Measurements from ENCODE around the gene METTL9. TPM values are rescaled to one million over a fixed set of nuclear protein-coding genes. Genes with fewer than 3 reads are reported as not detected.
A peak's percentile ranks its signal among the peaks of the same experiment; 100 is the strongest.
"Not testable (repeated sequence)": the region's sequence is repeated elsewhere in the genome, so short reads cannot be mapped to it uniquely, and the experiment has no call there.

METTL9 gene
- total RNA-seq, 1 experiment from 2014 or later, result 67.6 TPM

DNA sequence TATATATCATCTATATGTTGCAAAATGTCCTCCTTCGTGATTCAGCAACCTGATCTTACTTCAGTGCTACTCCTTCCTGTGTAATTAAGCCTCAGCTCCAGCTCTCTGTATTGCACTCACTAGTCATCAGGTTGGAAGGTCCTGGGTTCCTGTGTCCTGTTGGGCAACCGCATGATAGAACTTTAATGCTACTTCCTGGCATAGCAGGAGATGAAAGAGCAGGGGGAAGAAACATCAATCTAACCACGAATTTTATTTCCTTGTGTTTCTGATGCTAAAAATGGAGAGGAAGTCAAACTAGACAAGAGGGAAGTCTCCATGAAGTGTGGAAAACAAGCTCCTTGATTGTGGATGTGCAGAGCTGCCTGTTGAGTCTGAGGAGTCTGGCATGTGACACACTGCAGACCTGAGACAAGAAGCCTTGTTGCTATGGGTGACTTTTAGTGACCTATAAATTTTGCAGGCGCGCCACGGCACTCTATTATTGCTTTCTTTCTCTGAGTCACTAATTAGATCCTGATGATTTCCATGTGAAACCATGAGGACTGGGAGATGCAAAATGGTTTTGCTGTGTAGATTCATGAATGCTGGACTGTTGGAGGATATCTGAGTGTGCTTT, 27.4 kb downstream of the METTL9 start:
- Mint-ChIP-seq H3K9me3 (ENCODE audit: unreplicated experiment) (no peaks in the 10 kb centered on the region), H3K27me3 (ENCODE audit: insufficient read depth, unreplicated experiment) (no peaks in the 10 kb centered on the region), H3K4me1 (ENCODE audit: insufficient read depth, unreplicated experiment) (peaks cover 11% of the 10 kb centered on the region), H3K4me3 (ENCODE audit: unreplicated experiment) (no peak overlapping the region), H3K27ac (ENCODE audit: low read depth, unreplicated experiment) (peak overlapping the region; percentile 70), H3K36me3 (ENCODE audit: insufficient read depth, unreplicated experiment) (peaks cover 31% of the 10 kb centered on the region)
- DNase-seq (ENCODE audit: unreplicated experiment), result peak; percentile 90
- intact Hi-C loops (cut with micrococcal nuclease), result loop anchor here (1.0 kb wide), 1 partner anchor 27 kb away; the partner anchor contains the start of gene METTL9
- no TSS peak for BruUV-seq (replicated peaks)
- ChIA-PET POLR2A (interaction anchor here (0.7 to 3.4 kb wide), 7 partner anchors 9 to 106 kb away, joined by 3 to 18 read pairs (median 4); no protein-coding TSS in a partner anchor), CTCF (interaction anchor here (0.6 to 1.0 kb wide), 3 partner anchors 14 to 1694 kb away, joined by 3 read pairs; no protein-coding TSS in a partner anchor)
- TF ChIP-seq, protein P1, sequence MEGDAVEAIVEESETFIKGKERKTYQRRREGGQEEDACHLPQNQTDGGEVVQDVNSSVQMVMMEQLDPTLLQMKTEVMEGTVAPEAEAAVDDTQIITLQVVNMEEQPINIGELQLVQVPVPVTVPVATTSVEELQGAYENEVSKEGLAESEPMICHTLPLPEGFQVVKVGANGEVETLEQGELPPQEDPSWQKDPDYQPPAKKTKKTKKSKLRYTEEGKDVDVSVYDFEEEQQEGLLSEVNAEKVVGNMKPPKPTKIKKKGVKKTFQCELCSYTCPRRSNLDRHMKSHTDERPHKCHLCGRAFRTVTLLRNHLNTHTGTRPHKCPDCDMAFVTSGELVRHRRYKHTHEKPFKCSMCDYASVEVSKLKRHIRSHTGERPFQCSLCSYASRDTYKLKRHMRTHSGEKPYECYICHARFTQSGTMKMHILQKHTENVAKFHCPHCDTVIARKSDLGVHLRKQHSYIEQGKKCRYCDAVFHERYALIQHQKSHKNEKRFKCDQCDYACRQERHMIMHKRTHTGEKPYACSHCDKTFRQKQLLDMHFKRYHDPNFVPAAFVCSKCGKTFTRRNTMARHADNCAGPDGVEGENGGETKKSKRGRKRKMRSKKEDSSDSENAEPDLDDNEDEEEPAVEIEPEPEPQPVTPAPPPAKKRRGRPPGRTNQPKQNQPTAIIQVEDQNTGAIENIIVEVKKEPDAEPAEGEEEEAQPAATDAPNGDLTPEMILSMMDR (IDR thresholded peaks at IDR 0.05; ENCODE audit: unreplicated experiment), result no peak

DNA sequence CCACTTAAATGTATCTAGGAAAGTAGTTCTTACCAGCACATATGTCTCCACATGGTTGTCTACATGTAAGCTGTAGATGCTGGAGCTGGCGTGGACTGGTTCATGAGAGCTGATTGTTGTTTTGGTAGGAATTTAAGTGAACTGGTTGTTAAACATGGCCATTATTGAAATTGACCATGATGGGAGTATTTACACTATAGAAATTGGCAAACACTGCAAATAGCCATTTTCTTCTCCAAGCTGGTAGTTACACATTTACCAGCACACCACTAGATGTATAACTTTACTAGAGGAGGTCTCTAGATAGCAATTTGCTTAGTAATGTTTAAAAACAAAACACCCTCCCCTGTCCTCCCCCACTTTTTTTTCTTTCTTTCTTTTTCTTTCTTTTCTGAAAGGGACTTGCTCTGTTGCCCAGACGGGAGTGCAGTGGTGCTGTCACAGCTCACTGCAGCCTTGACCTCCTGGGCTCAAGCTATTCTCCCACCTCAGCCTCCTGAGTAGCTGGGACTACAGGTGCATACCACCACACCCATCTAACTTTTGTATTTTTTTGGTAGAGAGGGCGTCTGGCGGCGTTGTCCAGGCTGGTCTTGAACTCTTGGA, 28.8 kb downstream of the METTL9 start:
- Mint-ChIP-seq H3K27me3 (ENCODE audit: insufficient read depth, unreplicated experiment) (no peaks in the 10 kb centered on the region), H3K4me1 (ENCODE audit: insufficient read depth, unreplicated experiment) (peaks cover 11% of the 10 kb centered on the region), H3K36me3 (ENCODE audit: insufficient read depth, unreplicated experiment) (peaks cover 31% of the 10 kb centered on the region), H3K4me3 (ENCODE audit: unreplicated experiment) (no peak overlapping the region), H3K9me3 (ENCODE audit: unreplicated experiment) (no peaks in the 10 kb centered on the region), H3K27ac (ENCODE audit: low read depth, unreplicated experiment) (no peak overlapping the region)
- DNase-seq (ENCODE audit: unreplicated experiment), result no peak
- BruUV-seq (replicated peaks), result no TSS peak
- intact Hi-C loops (cut with micrococcal nuclease), result no loop called here
- CTCF ChIA-PET, result interaction anchor here (0.9 kb wide), 1 partner anchor 29 kb away, joined by 6 read pairs; no protein-coding TSS in a partner anchor
- POLR2A ChIA-PET, result interaction anchor here (1.0 to 3.4 kb wide), 4 partner anchors 14 to 29 kb away, joined by 3 to 18 read pairs (median 5); partner anchors contain the start of gene METTL9
- TF ChIP-seq, protein P1 (IDR thresholded peaks at IDR 0.05; ENCODE audit: unreplicated experiment), result no peak

DNA sequence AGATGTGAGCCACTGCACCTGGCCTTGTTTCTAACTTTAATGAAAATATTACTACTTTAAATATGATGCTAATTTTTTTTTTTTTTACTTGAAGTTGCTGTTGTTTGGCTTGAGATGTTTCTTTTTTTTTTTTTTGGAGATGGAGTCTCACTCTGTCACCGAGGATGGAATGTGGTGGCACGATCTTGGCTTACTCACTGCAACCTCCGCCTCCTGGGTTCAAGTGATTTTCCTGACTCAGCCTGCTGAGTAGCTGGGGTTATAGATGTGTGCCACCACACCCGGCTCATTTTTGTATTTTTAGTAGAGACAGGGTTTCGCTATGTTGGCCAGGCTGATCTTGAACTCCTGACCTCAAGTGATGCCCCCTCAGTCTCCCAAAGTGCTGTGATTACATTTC, 29.4 kb downstream of the METTL9 start:
- H3K9me3 Mint-ChIP-seq (ENCODE audit: unreplicated experiment), result no peaks in the 10 kb centered on the region
- intact Hi-C loops (cut with micrococcal nuclease), result no loop called here
- H3K4me3 Mint-ChIP-seq (ENCODE audit: unreplicated experiment), result no peak overlapping the region
- no TSS peak for BruUV-seq (replicated peaks)
- H3K27me3 Mint-ChIP-seq (ENCODE audit: insufficient read depth, unreplicated experiment), result no peaks in the 10 kb centered on the region
- DNase-seq (ENCODE audit: unreplicated experiment), result no peak
- H3K4me1 Mint-ChIP-seq (ENCODE audit: insufficient read depth, unreplicated experiment), result peaks cover 11% of the 10 kb centered on the region
- no peak overlapping the region for H3K27ac Mint-ChIP-seq (ENCODE audit: low read depth, unreplicated experiment)
- H3K36me3 Mint-ChIP-seq (ENCODE audit: insufficient read depth, unreplicated experiment), result peaks cover 31% of the 10 kb centered on the region
- CTCF ChIA-PET, result interaction anchor here (1.7 kb wide), 1 partner anchor 11 kb away, joined by 9 read pairs; no protein-coding TSS in a partner anchor
- TF ChIP-seq, protein P1 (IDR thresholded peaks at IDR 0.05; ENCODE audit: unreplicated experiment), result no peak
- POLR2A ChIA-PET, result interaction anchor here (1.0 to 3.4 kb wide), 4 partner anchors 15 to 30 kb away, joined by 3 to 18 read pairs (median 5); partner anchors contain the start of gene METTL9

- POLR2A ChIA-PET, result interaction anchor here (1.3 kb wide), 1 partner anchor 8 kb away, joined by 3 read pairs; no protein-coding TSS in a partner anchor
These were observed 30.5 kb downstream of the METTL9 start for GRCh38 chr16:21629616-21630539.

GRCh38 chr16:21630866-21631265, 31.5 kb downstream of the METTL9 start:
- POLR2A ChIA-PET; H3K9me3 Mint-ChIP-seq (ENCODE audit: unreplicated experiment); H3K27ac Mint-ChIP-seq (ENCODE audit: low read depth, unreplicated experiment); DNase-seq (ENCODE audit: unreplicated experiment); intact Hi-C loops (cut with micrococcal nuclease); H3K27me3 Mint-ChIP-seq (ENCODE audit: insufficient read depth, unreplicated experiment); BruUV-seq (replicated peaks); H3K4me3 Mint-ChIP-seq (ENCODE audit: unreplicated experiment): not testable (repeated sequence)
- H3K36me3 Mint-ChIP-seq (ENCODE audit: insufficient read depth, unreplicated experiment), result peaks cover 23% of the 10 kb centered on the region
- CTCF ChIA-PET, result interaction anchor here (0.7 to 2.1 kb wide), 3 partner anchors 19 to 324 kb away, joined by 3 to 7 read pairs (median 6); no protein-coding TSS in a partner anchor
- H3K4me1 Mint-ChIP-seq (ENCODE audit: insufficient read depth, unreplicated experiment), result peaks cover 11% of the 10 kb centered on the region

More at GRCh38 chr16:21629616-21630539, 30.5 kb downstream of the METTL9 start:
- H3K4me3 Mint-ChIP-seq (ENCODE audit: unreplicated experiment); intact Hi-C loops (cut with micrococcal nuclease); H3K27ac Mint-ChIP-seq (ENCODE audit: low read depth, unreplicated experiment); BruUV-seq (replicated peaks); H3K9me3 Mint-ChIP-seq (ENCODE audit: unreplicated experiment); H3K27me3 Mint-ChIP-seq (ENCODE audit: insufficient read depth, unreplicated experiment); DNase-seq (ENCODE audit: unreplicated experiment): not testable (repeated sequence)
- CTCF ChIA-PET, result interaction anchor here (0.7 to 2.1 kb wide), 5 partner anchors 10 to 325 kb away, joined by 3 to 9 read pairs (median 6); no protein-coding TSS in a partner anchor
- Mint-ChIP-seq H3K4me1 (ENCODE audit: insufficient read depth, unreplicated experiment) (peaks cover 11% of the 10 kb centered on the region), H3K36me3 (ENCODE audit: insufficient read depth, unreplicated experiment) (peaks cover 24% of the 10 kb centered on the region)

DNA sequence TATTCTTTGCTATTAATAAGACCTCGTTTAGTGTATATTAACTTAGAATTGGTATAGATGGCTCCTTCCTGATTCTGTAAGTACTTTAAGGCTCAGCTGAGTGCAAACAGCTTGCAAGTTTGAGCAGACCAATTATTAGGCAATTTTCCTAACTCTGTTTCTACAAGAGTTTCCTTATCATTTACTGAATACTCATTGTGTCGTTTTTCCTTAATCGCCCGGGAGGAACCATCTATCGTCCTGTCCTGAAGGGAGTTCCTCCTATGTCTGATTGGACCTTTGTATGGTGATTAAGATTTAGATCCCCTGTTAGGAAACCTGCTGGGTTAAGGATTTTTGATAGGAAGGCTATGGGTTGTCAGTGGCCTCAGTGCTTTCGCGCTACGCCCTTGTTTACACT, 32.0 kb downstream of the METTL9 start:
- intact Hi-C loops (cut with micrococcal nuclease); H3K9me3 Mint-ChIP-seq (ENCODE audit: unreplicated experiment); H3K27me3 Mint-ChIP-seq (ENCODE audit: insufficient read depth, unreplicated experiment); BruUV-seq (replicated peaks); CTCF ChIA-PET; DNase-seq (ENCODE audit: unreplicated experiment); H3K4me1 Mint-ChIP-seq (ENCODE audit: insufficient read depth, unreplicated experiment); POLR2A ChIA-PET; H3K4me3 Mint-ChIP-seq (ENCODE audit: unreplicated experiment): not testable (repeated sequence)
- H3K36me3 Mint-ChIP-seq (ENCODE audit: insufficient read depth, unreplicated experiment), result peaks cover 18% of the 10 kb centered on the region
- H3K27ac Mint-ChIP-seq (ENCODE audit: low read depth, unreplicated experiment), result peak overlapping the region; percentile 5

Measured in MCF 10A (cell line).